HepG2 (cell line): ENCODE data around the gene AZU1. TPM values are rescaled to one million over a fixed set of nuclear protein-coding genes. Genes with fewer than 3 reads are reported as not detected.
A peak's percentile ranks its signal among the peaks of the same experiment; 100 is the strongest.

ENCODE experiments used
- ARID3A ChIP-seq: IDR thresholded peaks from 2 replicates; pipeline ENCODE4 v1.6.1; 2012; ENCODE audit warnings: low read depth, low read length, improper control_type of control experiment
- ATF6 ChIP-seq: sonication (generic); formaldehyde crosslinking; conservative IDR thresholded peaks from 2 replicates; pipeline ENCODE4 v1.4.0; 2020; ENCODE audit warnings: missing genetic modification reagents
- CCDC6 ChIP-seq: sonication (generic); formaldehyde crosslinking; IDR thresholded peaks from 2 replicates; pipeline ENCODE4 v1.8.1; 2022; ENCODE audit warnings: mild to moderate bottlenecking, missing genetic modification reagents, moderate library complexity
- CHD4 ChIP-seq: fragments of 200-600 bp; sonication (generic); IDR thresholded peaks from 2 replicates; pipeline ENCODE4 v1.7.0; 2017; ENCODE audit warnings: mild to moderate bottlenecking, low read length, borderline replicate concordance
- FLYWCH1 ChIP-seq: sonication (generic); formaldehyde crosslinking; IDR thresholded peaks from 2 replicates; pipeline ENCODE4 v1.8.1; 2023; ENCODE audit warnings: mild to moderate bottlenecking, missing genetic modification reagents
- GTF3A ChIP-seq: sonication (generic); formaldehyde crosslinking; conservative IDR thresholded peaks from 2 replicates; pipeline ENCODE4 v1.4.0; 2020; ENCODE audit warnings: mild to moderate bottlenecking, missing genetic modification reagents
- KAT2B ChIP-seq: fragments of 150-350 bp; IDR thresholded peaks from 2 replicates; pipeline ENCODE4 v1.6.1; 2014; ENCODE audit warnings: low read depth, low read length, borderline replicate concordance
- KAT8 ChIP-seq: IDR thresholded peaks from 2 replicates; pipeline ENCODE4 v1.6.1; 2016; ENCODE audit warnings: missing genetic modification reagents, missing compliant biosample characterization
- RFX5 ChIP-seq: IDR thresholded peaks from 2 replicates; pipeline ENCODE4 v1.6.1; 2011; ENCODE audit warnings: low read depth, low read length, improper control_type of control experiment
- U2AF1 ChIP-seq: fragments of 200-400 bp; formaldehyde crosslinking; optimal IDR thresholded peaks from 2 replicates; pipeline ENCODE3; 2017; ENCODE audit warnings: mild to moderate bottlenecking, low read depth, low read length
- YEATS4 ChIP-seq: sonication (generic); formaldehyde crosslinking; IDR thresholded peaks from 2 replicates; pipeline ENCODE4 v1.4.0; 2020; ENCODE audit warnings: missing genetic modification reagents, borderline replicate concordance
- ZBTB14 ChIP-seq: sonication (generic); formaldehyde crosslinking; IDR thresholded peaks from 2 replicates; pipeline ENCODE4 v1.4.0; 2020; ENCODE audit warnings: missing genetic modification reagents
- ZFP36 ChIP-seq: fragments of 150-350 bp; IDR thresholded peaks from 2 replicates; pipeline ENCODE4 v1.6.1; 2018; ENCODE audit warnings: borderline replicate concordance, low read length, low read depth; ENCODE audit not compliant: partially characterized antibody
- ZFP82 ChIP-seq: sonication (generic); formaldehyde crosslinking; IDR thresholded peaks from 2 replicates; pipeline ENCODE4 v1.5.1; 2020; ENCODE audit warnings: mild to moderate bottlenecking, missing genetic modification reagents, borderline replicate concordance
- ZKSCAN8 ChIP-seq: IDR thresholded peaks from 2 replicates; pipeline ENCODE4 v1.6.1; 2016; ENCODE audit warnings: borderline replicate concordance, missing genetic modification reagents, missing compliant biosample characterization
- ZNF232 ChIP-seq: sonication (generic); formaldehyde crosslinking; IDR thresholded peaks from 2 replicates; pipeline ENCODE4 v1.4.0; 2020; ENCODE audit warnings: missing genetic modification reagents, borderline replicate concordance
- ZNF234 ChIP-seq: sonication (generic); formaldehyde crosslinking; conservative IDR thresholded peaks from 2 replicates; pipeline ENCODE4 v1.5.1; 2020; ENCODE audit warnings: mild to moderate bottlenecking, missing genetic modification reagents
- ZNF292 ChIP-seq: sonication (generic); formaldehyde crosslinking; IDR thresholded peaks from 2 replicates; pipeline ENCODE4 v1.8.1; 2022; ENCODE audit warnings: mild to moderate bottlenecking, low read depth, missing genetic modification reagents, borderline replicate concordance
- ZNF503 ChIP-seq: sonication (generic); formaldehyde crosslinking; IDR thresholded peaks from 2 replicates; pipeline ENCODE4 v1.4.0; 2020; ENCODE audit warnings: missing genetic modification reagents
- ZNF615 ChIP-seq: sonication (generic); formaldehyde crosslinking; IDR thresholded peaks from 2 replicates; pipeline ENCODE4 v1.5.0; 2020; ENCODE audit warnings: mild to moderate bottlenecking, missing genetic modification reagents, borderline replicate concordance
- polyA plus RNA-seq, 8 experiments: library from polyadenylated mRNA; depleted of rRNA in 3 of 8; stranded (reverse) in 7 of 8; unstranded in 1 of 8; fragments of >200 nt; fragmentation: Illumina TruSeq in 4 of 8; extraction: Trizol in 4 of 8; gene quantifications; 2 replicates each; pipeline versions ENCODE4 v1.2.1 to v1.2.3, GENCODE V29; 2011 to 2016; ENCODE audit warnings: low read depth in 4 of 8, missing spikeins in 1 of 8, mixed read lengths in 1 of 8; ENCODE audit not compliant: insufficient read depth in 1 of 8
- total RNA-seq, 5 experiments: library from RNA; depleted of rRNA; stranded (reverse); fragments of >200 nt; fragmentation: Illumina TruSeq; extraction: Trizol; gene quantifications; 2 replicates each; pipeline ENCODE4 v1.2.3, GENCODE V29; 2016; ENCODE audit warnings: low read depth in 1 of 5
- TF ChIP-seq, protein P1 (sequence below): sonication (generic); formaldehyde crosslinking; conservative IDR thresholded peaks from 2 replicates; pipeline ENCODE4 v1.8.0; 2022; ENCODE audit warnings: missing genetic modification reagents

The AZU1 gene
- total and polyA plus RNA-seq, 2 of the 13 experiments (the other 11 are each of a cell fraction or from before 2014, with no cell fraction given), result not detected

DNA sequence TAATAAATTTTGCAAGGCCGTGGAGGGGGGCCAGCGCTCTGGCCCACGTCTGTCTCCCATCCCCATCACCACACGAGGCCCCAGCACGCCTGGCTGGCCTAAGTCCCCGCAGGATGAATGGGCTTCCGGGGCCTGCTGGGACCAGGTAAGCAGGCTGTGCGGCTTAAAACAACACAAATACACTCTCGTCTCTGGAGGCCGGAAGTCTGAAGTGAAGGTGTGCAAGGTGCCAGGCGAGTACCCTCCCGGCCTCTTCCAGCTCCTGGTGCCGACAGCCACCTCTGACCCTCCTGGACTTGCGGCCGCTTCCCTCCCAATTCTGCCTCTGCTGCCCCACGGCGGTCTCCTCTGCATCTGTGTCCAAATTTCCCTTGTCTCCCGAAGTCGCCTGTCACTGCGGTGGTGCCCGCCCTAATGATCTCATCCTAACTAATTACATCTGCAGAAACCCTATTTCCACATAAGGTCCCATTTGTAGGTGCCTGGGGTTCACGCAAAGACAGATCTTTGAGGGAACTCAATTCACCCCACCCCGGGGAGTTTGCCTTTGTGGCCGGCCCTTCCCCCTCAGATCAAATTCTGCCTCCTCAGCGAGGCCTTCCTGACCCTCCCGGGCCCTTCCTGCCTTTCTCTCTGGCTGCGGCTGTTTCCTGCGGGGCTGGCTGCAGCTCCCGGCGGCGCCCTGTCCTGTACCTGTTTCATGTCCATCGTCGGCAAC, 38.5 kb upstream of the AZU1 start (continued):
- TF ChIP-seq ATF6 (CRISPR knock-in tag) (no peak), ZFP82 (CRISPR knock-in tag) (no peak), ZBTB14 (CRISPR knock-in tag) (no peak), ARID3A (no peak), GTF3A (0 out of 2 replicates have a peak, but pooled peaks have one; percentile 7), ZNF232 (no peak), YEATS4 (CRISPR knock-in tag) (no peak), CHD4 (no peak; the same call in 1 of the 2 replicates), KAT2B (no peak), ZFP36 (no peak), ZKSCAN8 (no peak), ZNF503 (CRISPR knock-in tag) (no peak), FLYWCH1 (CRISPR knock-in tag) (no peak), KAT8 (CRISPR knock-in tag) (no peak), ZNF234 (CRISPR knock-in tag) (no peak), ZNF292 (CRISPR knock-in tag) (0 out of 2 replicates have a peak, but pooled peaks have one; percentile 51), U2AF1 (no peak), ZNF615 (CRISPR knock-in tag) (no peak), CCDC6 (CRISPR knock-in tag) (peak; percentile 44; the same call in 1 of the 2 replicates), RFX5 (no peak)
- TF ChIP-seq, protein P1, sequence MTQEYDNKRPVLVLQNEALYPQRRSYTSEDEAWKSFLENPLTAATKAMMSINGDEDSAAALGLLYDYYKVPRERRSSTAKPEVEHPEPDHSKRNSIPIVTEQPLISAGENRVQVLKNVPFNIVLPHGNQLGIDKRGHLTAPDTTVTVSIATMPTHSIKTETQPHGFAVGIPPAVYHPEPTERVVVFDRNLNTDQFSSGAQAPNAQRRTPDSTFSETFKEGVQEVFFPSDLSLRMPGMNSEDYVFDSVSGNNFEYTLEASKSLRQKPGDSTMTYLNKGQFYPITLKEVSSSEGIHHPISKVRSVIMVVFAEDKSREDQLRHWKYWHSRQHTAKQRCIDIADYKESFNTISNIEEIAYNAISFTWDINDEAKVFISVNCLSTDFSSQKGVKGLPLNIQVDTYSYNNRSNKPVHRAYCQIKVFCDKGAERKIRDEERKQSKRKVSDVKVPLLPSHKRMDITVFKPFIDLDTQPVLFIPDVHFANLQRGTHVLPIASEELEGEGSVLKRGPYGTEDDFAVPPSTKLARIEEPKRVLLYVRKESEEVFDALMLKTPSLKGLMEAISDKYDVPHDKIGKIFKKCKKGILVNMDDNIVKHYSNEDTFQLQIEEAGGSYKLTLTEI (CRISPR knock-in tag), result no peak
